MCF 10A (cell line): ENCODE results near the gene TLCD2. TPM values are rescaled to one million over a fixed set of nuclear protein-coding genes. Genes with fewer than 3 reads are reported as not detected.

ENCODE experiments used
- BruUV-seq: library from RNA; stranded (reverse); fragments of 400-500 nt; replicated peaks from 2 replicates; lab custom pipeline; 2021; lab: Mats Ljungman, UMichigan
- CTCF ChIA-PET: fragments of 300-600 bp; sonication (Branson Sonifier 250); formaldehyde crosslinking; extraction: SDS; loops from one replicate; lab custom pipeline; 2021; ENCODE audit warnings: antibody characterized with exemption, inconsistent platforms; lab: Yijun Ruan, JAX
- POLR2A ChIA-PET: fragments of 300-600, 350-650 bp; sonication (Branson Sonifier 250); formaldehyde crosslinking; extraction: SDS; loops from one replicate; lab custom pipeline; 2020; ENCODE audit warnings: antibody characterized with exemption, inconsistent platforms; lab: Yijun Ruan, JAX
- DNase-seq: peaks from one replicate; pipeline ENCODE4 v3.0.0-alpha.2; 2018; ENCODE audit not compliant: unreplicated experiment
- H3K27ac Mint-ChIP-seq: one replicate; pipeline ENCODE4 v1.8.0; 2022; ENCODE audit warnings: mild to moderate bottlenecking, low read depth, mixed read lengths; ENCODE audit not compliant: unreplicated experiment
- H3K27me3 Mint-ChIP-seq: one replicate; pipeline ENCODE4 v1.8.0; 2022; ENCODE audit warnings: mixed read lengths; ENCODE audit not compliant: insufficient read depth, unreplicated experiment
- H3K36me3 Mint-ChIP-seq: one replicate; pipeline ENCODE4 v1.8.0; 2022; ENCODE audit warnings: mild to moderate bottlenecking, moderate library complexity, mixed read lengths; ENCODE audit not compliant: insufficient read depth, unreplicated experiment
- H3K4me1 Mint-ChIP-seq: one replicate; pipeline ENCODE4 v1.8.0; 2022; ENCODE audit warnings: mixed read lengths; ENCODE audit not compliant: insufficient read depth, unreplicated experiment
- H3K4me3 Mint-ChIP-seq: one replicate; pipeline ENCODE4 v1.8.0; 2022; ENCODE audit warnings: mild to moderate bottlenecking, moderate library complexity, mixed read lengths; ENCODE audit not compliant: unreplicated experiment
- H3K9me3 Mint-ChIP-seq: one replicate; pipeline ENCODE4 v1.8.0; 2022; ENCODE audit warnings: mixed read lengths; ENCODE audit not compliant: unreplicated experiment
- CTCF ChIP-seq: fragments of 200-600 bp; IDR thresholded peaks from one replicate; pipeline ENCODE4 v1.8.0; 2022; ENCODE audit warnings: antibody characterized with exemption, mild to moderate bottlenecking; ENCODE audit not compliant: unreplicated experiment
- intact Hi-C: fragments of 100-400 bp; cut with micrococcal nuclease; formaldehyde crosslinking; loops from 2 replicates; pipeline ENCODE4 v1.14.1; 2022
- total RNA-seq: library from RNA; stranded (reverse); gene quantifications from 2 replicates; pipeline ENCODE4 v1.2.3, GENCODE V29; 2022

The TLCD2 gene
- total RNA-seq, 1 experiment from 2014 or later = 2.5 TPM

DNA sequence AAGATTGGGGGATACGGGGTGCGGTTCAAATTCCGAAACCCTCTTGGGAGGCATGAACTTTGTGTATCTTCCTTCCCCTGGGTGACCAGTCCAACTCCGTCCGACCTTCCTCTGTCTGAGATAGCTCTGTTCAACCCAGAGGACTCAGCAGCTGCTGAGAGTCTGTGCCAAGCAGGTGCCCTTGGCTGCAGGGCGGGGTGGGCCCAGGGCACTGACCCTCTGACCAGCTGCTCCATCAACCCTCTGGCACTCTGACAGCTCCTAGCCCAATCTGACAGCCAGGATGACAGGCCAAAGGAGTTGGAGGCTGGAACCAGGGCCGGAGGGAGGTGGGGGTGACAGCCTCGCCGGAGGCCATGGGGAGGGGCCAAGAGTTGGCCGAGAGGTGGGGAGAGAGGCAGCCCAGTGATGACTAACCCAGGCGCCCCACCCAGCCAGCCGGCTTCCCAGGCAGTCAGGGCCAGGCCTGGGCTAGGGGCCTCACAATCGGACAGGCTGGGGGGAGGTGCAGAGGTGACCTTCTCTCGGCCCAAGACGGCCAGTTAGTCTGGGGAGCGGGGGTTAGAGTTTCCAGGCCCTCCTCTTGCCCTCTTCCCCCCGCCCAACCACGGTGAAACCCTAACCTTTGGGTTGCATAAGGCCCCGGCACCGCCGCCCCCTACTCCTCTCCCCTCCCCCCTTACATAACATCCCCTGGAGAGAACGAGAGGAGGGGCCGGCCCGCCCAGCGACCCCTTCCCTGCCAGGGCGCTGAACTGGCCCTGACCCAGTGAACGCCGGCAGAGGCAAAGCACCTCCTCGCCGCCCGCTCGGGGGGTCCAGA is 5.0 kb upstream of the TLCD2 start:
- no TSS peak for BruUV-seq
- ChIA-PET CTCF (interaction anchor here (0.5 to 2.5 kb wide), 7 partner anchors 14 to 750 kb away, joined by 3 to 15 read pairs (median 4); no protein-coding TSS in a partner anchor), POLR2A (interaction anchor here (0.5 to 5.6 kb wide), 30 partner anchors 9 to 328 kb away, joined by 3 to 112 read pairs (median 5); partner anchors contain the start of genes INPP5K, OVCA2, PITPNA and PRPF8)
- H3K27me3 Mint-ChIP-seq = no peaks in the 10 kb centered on the region
- no peaks in the 10 kb centered on the region for H3K9me3 Mint-ChIP-seq
- DNase-seq = peak; percentile 92
- peak overlapping the region; percentile 87 for H3K4me3 Mint-ChIP-seq
- H3K36me3 Mint-ChIP-seq = peaks cover 27% of the 10 kb centered on the region
- intact Hi-C loops = loop anchor here (1.0 to 10.0 kb wide), 4 partner anchors 31 to 312 kb away; partner anchors contain the start of genes PRPF8 and RTN4RL1
- peak overlapping the region; percentile 93 for H3K27ac Mint-ChIP-seq
- peaks cover 26% of the 10 kb centered on the region for H3K4me1 Mint-ChIP-seq
- TF ChIP-seq CTCF = no peak

GRCh38 chr17:1714427-1714979 is 4.3 kb upstream of the TLCD2 start:
- Mint-ChIP-seq H3K9me3 (no peaks in the 10 kb centered on the region), H3K27me3 (no peaks in the 10 kb centered on the region), H3K27ac (peak overlapping the region; percentile 59), H3K36me3 (peaks cover 27% of the 10 kb centered on the region), H3K4me3 (peak overlapping the region; percentile 87), H3K4me1 (peaks cover 26% of the 10 kb centered on the region)
- intact Hi-C loops = loop anchor here (1.0 to 10.0 kb wide), 2 partner anchors 30 to 140 kb away; partner anchors contain the start of gene PRPF8
- no TSS peak for BruUV-seq
- no peak for TF ChIP-seq CTCF
- POLR2A ChIA-PET = interaction anchor here (0.5 to 5.6 kb wide), 21 partner anchors 10 to 311 kb away, joined by 3 to 112 read pairs (median 5); partner anchors contain the start of genes PRPF8, RILP, RPA1 and RTN4RL1
- CTCF ChIA-PET = interaction anchor here (0.5 to 2.5 kb wide), 15 partner anchors 8 to 750 kb away, joined by 3 to 15 read pairs (median 3); partner anchors contain the start of gene RILP
- peak; percentile 97 for DNase-seq

DNA sequence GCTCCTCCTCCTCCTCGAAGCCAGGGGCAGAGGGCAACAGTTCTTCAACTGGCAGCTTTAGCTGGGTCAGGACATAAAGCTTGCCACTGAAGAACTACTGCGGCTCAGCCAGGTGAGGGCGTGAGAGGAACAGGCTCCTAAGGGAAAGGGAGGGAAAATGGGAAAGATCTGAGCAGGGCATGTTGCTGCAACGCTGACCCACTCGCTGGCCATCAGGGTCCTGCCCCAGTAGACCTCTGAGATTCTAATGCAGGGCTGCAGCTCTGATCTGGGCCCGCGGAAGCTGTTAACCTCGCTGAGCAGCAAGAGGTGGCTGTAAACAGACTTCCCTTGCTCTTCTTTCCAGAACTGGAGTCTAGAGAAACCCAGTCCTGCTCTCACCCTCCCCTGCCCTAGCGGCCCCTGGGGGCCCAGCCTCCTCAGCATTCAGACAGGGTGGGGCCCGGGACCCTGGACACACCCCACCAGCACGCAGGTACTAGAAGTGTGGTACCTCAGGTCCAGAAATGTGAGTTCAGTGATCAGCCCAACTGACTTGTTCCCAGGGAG is 3.8 kb upstream of the TLCD2 start:
- no peaks in the 10 kb centered on the region for H3K9me3 Mint-ChIP-seq
- peak; percentile 65 for DNase-seq
- CTCF ChIA-PET = interaction anchor here (0.6 to 2.5 kb wide), 18 partner anchors 8 to 211 kb away, joined by 3 to 15 read pairs (median 4); partner anchors contain the start of gene RILP
- H3K4me3 Mint-ChIP-seq = peak overlapping the region; percentile 87
- intact Hi-C loops = loop anchor here (1.0 to 10.0 kb wide), 2 partner anchors 30 to 139 kb away; partner anchors contain the start of gene PRPF8
- H3K27me3 Mint-ChIP-seq = no peaks in the 10 kb centered on the region
- no TSS peak for BruUV-seq
- peaks cover 27% of the 10 kb centered on the region for H3K36me3 Mint-ChIP-seq
- POLR2A ChIA-PET = interaction anchor here (0.5 to 5.6 kb wide), 16 partner anchors 11 to 312 kb away, joined by 3 to 112 read pairs (median 8); partner anchors contain the start of genes PRPF8, RILP, RPA1 and RTN4RL1
- H3K27ac Mint-ChIP-seq = no peak overlapping the region
- TF ChIP-seq CTCF = peak; percentile 26
- peaks cover 26% of the 10 kb centered on the region for H3K4me1 Mint-ChIP-seq
